ENCODE data around the gene PRRX2.
"Not testable (repeated sequence)": the region's sequence is repeated elsewhere in the genome, so short reads cannot be mapped to it uniquely, and the experiment has no call there.

- not testable (repeated sequence) for TF ChIP-seq ARHGAP35 (IDR thresholded peaks at IDR 0.05; ENCODE audit: partially characterized antibody); REST (IDR thresholded peaks at IDR 0.05; ENCODE audit: borderline replicate concordance); REST (CRISPR knock-in tag; IDR thresholded peaks at IDR 0.05; ENCODE audit: low read depth); HES1 (IDR thresholded peaks at IDR 0.05; ENCODE audit: low read depth); ATF2 (CRISPR knock-in tag; IDR thresholded peaks at IDR 0.05); ZNF277 (CRISPR knock-in tag; IDR thresholded peaks at IDR 0.05; ENCODE audit: borderline replicate concordance); ZBTB26 (CRISPR knock-in tag; IDR thresholded peaks at IDR 0.05); TCF7L2 (IDR thresholded peaks at IDR 0.05; ENCODE audit: low read depth, low read length); RFX7 (CRISPR knock-in tag; IDR thresholded peaks at IDR 0.05); ZKSCAN1 (IDR thresholded peaks at IDR 0.05; ENCODE audit: low read depth, low read length); E2F6 (IDR thresholded peaks at IDR 0.05; ENCODE audit: borderline replicate concordance in 1 of 2, extremely low read depth in 1 of 2, insufficient read depth in 1 of 2, insufficient read length in 1 of 2, low read depth in 1 of 2, low read length in 1 of 2, poor library complexity in 1 of 2, severe bottlenecking in 1 of 2)
These were observed 3.2 kb upstream of the PRRX2 start for GRCh38 chr9:129662239-129662638.

Measured in K562 (cell line).